ENCODE data around the gene MTA2. TPM values are rescaled to one million over a fixed set of nuclear protein-coding genes. Genes with fewer than 3 reads are reported as not detected.

MTA2 gene
- polyA plus RNA-seq, 2 of the 4 experiments (the other 2 are of a cell fraction), result 21.8 to 85.0 TPM

- peak; percentile 96 to 100 for DNase-seq (ENCODE audit: low read depth in 1 of 2, low spot score in 1 of 2)
- H3K27ac ChIP-seq, result peak within 1 kb of the TSS; percentile 90 to 91
- H3K4me1 ChIP-seq, result peaks cover 49% of the 10 kb centered on the region
- H3K9me3 ChIP-seq, result no peaks in the 10 kb centered on the region
- ChIA-PET CTCF (interaction anchor here (0.6 to 4.9 kb wide), 22 partner anchors 10 to 249 kb away, joined by 3 to 32 read pairs (median 5); partner anchors contain the start of genes B3GAT3, EML3, LBHD1 and MTA2), POLR2A (interaction anchor here (0.5 to 3.8 kb wide), 49 partner anchors 9 to 624 kb away, joined by 3 to 93 read pairs (median 5); partner anchors contain the start of genes AHNAK, B3GAT3, C11orf98 and CSKMT)
- H3K4me2 ChIP-seq, result peak within 1 kb of the TSS; percentile 90
- peak; percentile 89 to 95 for ATAC-seq
- TF ChIP-seq KDM5A (IDR thresholded peaks at IDR 0.05) (peak; percentile 12; the same call in 1 of the 2 replicates), MAZ (IDR thresholded peaks at IDR 0.05; ENCODE audit: borderline replicate concordance, low read depth, low read length) (0 out of 2 replicates have a peak, but pooled peaks have one; percentile 68), HOXA7 (CRISPR knock-in tag; IDR thresholded peaks at IDR 0.05) (no peak), SMC3 (IDR thresholded peaks at IDR 0.05) (0 out of 3 replicates have a peak, but pooled peaks have one; percentile 9), RAD21 (conservative IDR thresholded peaks at IDR 0.05 in 1 of 2, IDR thresholded peaks at IDR 0.05 in 1 of 2) (no peak; a peak in 1 of 5 replicates), USF2 (IDR thresholded peaks at IDR 0.05) (no peak), BHLHE40 (IDR thresholded peaks at IDR 0.05; ENCODE audit: low read depth, low read length) (no peak), HOXB5 (CRISPR knock-in tag; IDR thresholded peaks at IDR 0.05) (no peak), RFX5 (IDR thresholded peaks at IDR 0.05) (peak; percentile 87; the same call in 1 of the 2 replicates), MYC (IDR thresholded peaks at IDR 0.05; ENCODE audit: borderline replicate concordance, low read length) (peak; percentile 49; the same call in 1 of the 2 replicates), EP300 (IDR thresholded peaks at IDR 0.05) (no peak), ESRRA (IDR thresholded peaks at IDR 0.05; ENCODE audit: borderline replicate concordance, low read length) (0 out of 2 replicates have a peak, but pooled peaks have one; percentile 37), NPAS2 (CRISPR knock-in tag; IDR thresholded peaks at IDR 0.05; ENCODE audit: borderline replicate concordance) (no peak), EHF (CRISPR knock-in tag; IDR thresholded peaks at IDR 0.05) (no peak), JUN (IDR thresholded peaks at IDR 0.05) (peak; percentile 81 to 97), EHMT2 (IDR thresholded peaks at IDR 0.05; ENCODE audit: low read depth) (no peak), ZC3H11A (IDR thresholded peaks at IDR 0.05) (peak; percentile 50; the same call in 1 of the 2 replicates), RARB (CRISPR knock-in tag; IDR thresholded peaks at IDR 0.05) (no peak), FOXS1 (CRISPR knock-in tag; IDR thresholded peaks at IDR 0.05) (no peak), FOSL2 (IDR thresholded peaks at IDR 0.05) (no peak), FOSL2 (CRISPR knock-in tag; IDR thresholded peaks at IDR 0.05) (peak; percentile 36), POLR2A (IDR thresholded peaks at IDR 0.05; ENCODE audit: low read length) (peak; percentile 87), PHF8 (IDR thresholded peaks at IDR 0.05; ENCODE audit: borderline replicate concordance, low read depth) (peak; percentile 47; the same call in 1 of the 2 replicates), CEBPB (IDR thresholded peaks at IDR 0.05) (peak in 1 of 2 experiments; percentile 37; a peak in 1 of 4 replicates), GATA3 (IDR thresholded peaks at IDR 0.05; ENCODE audit: borderline replicate concordance) (peak; percentile 51; the same call in 1 of the 2 replicates), ZNF302 (CRISPR knock-in tag; IDR thresholded peaks at IDR 0.05) (no peak), KDM1A (IDR thresholded peaks at IDR 0.05; ENCODE audit: low read depth) (no peak), SREBF2 (IDR thresholded peaks at IDR 0.05) (no peak), CBX2 (IDR thresholded peaks at IDR 0.05; ENCODE audit: borderline replicate concordance, low read depth) (no peak), TFCP2L1 (CRISPR knock-in tag; IDR thresholded peaks at IDR 0.05) (no peak)
- TF ChIP-seq, protein P1, sequence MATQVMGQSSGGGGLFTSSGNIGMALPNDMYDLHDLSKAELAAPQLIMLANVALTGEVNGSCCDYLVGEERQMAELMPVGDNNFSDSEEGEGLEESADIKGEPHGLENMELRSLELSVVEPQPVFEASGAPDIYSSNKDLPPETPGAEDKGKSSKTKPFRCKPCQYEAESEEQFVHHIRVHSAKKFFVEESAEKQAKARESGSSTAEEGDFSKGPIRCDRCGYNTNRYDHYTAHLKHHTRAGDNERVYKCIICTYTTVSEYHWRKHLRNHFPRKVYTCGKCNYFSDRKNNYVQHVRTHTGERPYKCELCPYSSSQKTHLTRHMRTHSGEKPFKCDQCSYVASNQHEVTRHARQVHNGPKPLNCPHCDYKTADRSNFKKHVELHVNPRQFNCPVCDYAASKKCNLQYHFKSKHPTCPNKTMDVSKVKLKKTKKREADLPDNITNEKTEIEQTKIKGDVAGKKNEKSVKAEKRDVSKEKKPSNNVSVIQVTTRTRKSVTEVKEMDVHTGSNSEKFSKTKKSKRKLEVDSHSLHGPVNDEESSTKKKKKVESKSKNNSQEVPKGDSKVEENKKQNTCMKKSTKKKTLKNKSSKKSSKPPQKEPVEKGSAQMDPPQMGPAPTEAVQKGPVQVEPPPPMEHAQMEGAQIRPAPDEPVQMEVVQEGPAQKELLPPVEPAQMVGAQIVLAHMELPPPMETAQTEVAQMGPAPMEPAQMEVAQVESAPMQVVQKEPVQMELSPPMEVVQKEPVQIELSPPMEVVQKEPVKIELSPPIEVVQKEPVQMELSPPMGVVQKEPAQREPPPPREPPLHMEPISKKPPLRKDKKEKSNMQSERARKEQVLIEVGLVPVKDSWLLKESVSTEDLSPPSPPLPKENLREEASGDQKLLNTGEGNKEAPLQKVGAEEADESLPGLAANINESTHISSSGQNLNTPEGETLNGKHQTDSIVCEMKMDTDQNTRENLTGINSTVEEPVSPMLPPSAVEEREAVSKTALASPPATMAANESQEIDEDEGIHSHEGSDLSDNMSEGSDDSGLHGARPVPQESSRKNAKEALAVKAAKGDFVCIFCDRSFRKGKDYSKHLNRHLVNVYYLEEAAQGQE (IDR thresholded peaks at IDR 0.05), result peak; percentile 69; the same call in 1 of the 2 replicates
- TF ChIP-seq, protein P2, sequence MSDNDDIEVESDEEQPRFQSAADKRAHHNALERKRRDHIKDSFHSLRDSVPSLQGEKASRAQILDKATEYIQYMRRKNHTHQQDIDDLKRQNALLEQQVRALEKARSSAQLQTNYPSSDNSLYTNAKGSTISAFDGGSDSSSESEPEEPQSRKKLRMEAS (IDR thresholded peaks at IDR 0.05), result peak; percentile 95
- TF ChIP-seq, protein P3, sequence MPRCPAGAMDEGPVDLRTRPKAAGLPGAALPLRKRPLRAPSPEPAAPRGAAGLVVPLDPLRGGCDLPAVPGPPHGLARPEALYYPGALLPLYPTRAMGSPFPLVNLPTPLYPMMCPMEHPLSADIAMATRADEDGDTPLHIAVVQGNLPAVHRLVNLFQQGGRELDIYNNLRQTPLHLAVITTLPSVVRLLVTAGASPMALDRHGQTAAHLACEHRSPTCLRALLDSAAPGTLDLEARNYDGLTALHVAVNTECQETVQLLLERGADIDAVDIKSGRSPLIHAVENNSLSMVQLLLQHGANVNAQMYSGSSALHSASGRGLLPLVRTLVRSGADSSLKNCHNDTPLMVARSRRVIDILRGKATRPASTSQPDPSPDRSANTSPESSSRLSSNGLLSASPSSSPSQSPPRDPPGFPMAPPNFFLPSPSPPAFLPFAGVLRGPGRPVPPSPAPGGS (IDR thresholded peaks at IDR 0.05), result peak; percentile 94
- TF ChIP-seq, protein P4, sequence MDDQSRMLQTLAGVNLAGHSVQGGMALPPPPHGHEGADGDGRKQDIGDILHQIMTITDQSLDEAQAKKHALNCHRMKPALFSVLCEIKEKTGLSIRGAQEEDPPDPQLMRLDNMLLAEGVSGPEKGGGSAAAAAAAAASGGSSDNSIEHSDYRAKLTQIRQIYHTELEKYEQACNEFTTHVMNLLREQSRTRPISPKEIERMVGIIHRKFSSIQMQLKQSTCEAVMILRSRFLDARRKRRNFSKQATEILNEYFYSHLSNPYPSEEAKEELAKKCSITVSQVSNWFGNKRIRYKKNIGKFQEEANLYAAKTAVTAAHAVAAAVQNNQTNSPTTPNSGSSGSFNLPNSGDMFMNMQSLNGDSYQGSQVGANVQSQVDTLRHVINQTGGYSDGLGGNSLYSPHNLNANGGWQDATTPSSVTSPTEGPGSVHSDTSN (IDR thresholded peaks at IDR 0.05), result peak; percentile 72
- FAIRE-seq, result peak; percentile 95
- peak within 1 kb of the TSS; percentile 79 for H3K4me3 ChIP-seq
- whole genome bisulfite sequencing (ENCODE audit: missing lambda C conversion rate), result 1% methylated on average over 56 of the region's 58 CpGs
These were observed 10.1 kb downstream of the MTA2 start, which contains the start of gene TUT1 for GRCh38 chr11:62591448-62592145. TUT1 (minus strand) TSS chr11:62591523; CDS start chr11:62591485, 38 bp downstream.
